Memory B cell (primary cell): Measurements from ENCODE around the gene STK16.
"Not testable (repeated sequence)": the region's sequence is repeated elsewhere in the genome, so short reads cannot be mapped to it uniquely, and the experiment has no call there.

Experiments
- ATAC-seq: fragments of 150-1000 bp; cut with Tn5 transposase; 2 replicates; pipeline ENCODE4 v1.10.0; 2021; ENCODE audit warnings: low read depth, mild to moderate bottlenecking, moderate library complexity
- DNase-seq, 2 donors: peaks; one replicate each; pipeline ENCODE4 v3.0.0; 2022; ENCODE audit warnings: low spot score in 2 of 2
- H3K27ac Mint-ChIP-seq: one replicate; pipeline ENCODE4 v1.8.0; 2022; ENCODE audit warnings: mild to moderate bottlenecking, moderate library complexity, mixed read lengths
- H3K27me3 Mint-ChIP-seq: one replicate; pipeline ENCODE4 v1.8.0; 2022; ENCODE audit warnings: mixed read lengths
- H3K36me3 Mint-ChIP-seq: one replicate; pipeline ENCODE4 v1.8.0; 2022; ENCODE audit warnings: mild to moderate bottlenecking, mixed read lengths
- H3K4me1 Mint-ChIP-seq: one replicate; pipeline ENCODE4 v1.8.0; 2022; ENCODE audit warnings: mixed read lengths
- H3K4me3 Mint-ChIP-seq: one replicate; pipeline ENCODE4 v1.8.0; 2022; ENCODE audit warnings: mild to moderate bottlenecking, moderate library complexity, mixed read lengths
- H3K9me3 Mint-ChIP-seq: one replicate; pipeline ENCODE4 v1.8.0; 2022; ENCODE audit warnings: mixed read lengths

The STK16 gene

GRCh38 chr2:219278655-219279150, 33.4 kb downstream of the STK16 start:
- Mint-ChIP-seq H3K36me3 (peaks cover 12% of the 10 kb centered on the region), H3K27ac (peak overlapping the region; percentile 97), H3K9me3 (no peaks in the 10 kb centered on the region), H3K27me3 (no peaks in the 10 kb centered on the region), H3K4me3 (peak overlapping the region; percentile 94), H3K4me1 (peaks cover 36% of the 10 kb centered on the region)
- no peak for DNase-seq
- ATAC-seq: peak; percentile 3

- H3K4me1 Mint-ChIP-seq: peaks cover 36% of the 10 kb centered on the region
Measured at GRCh38 chr2:219279151-219279915, 34.1 kb downstream of the STK16 start, which contains the start of gene DNAJB2. Gene DNAJB2 (plus strand): TSS chr2:219279366. CDS start chr2:219279834, 468 bp downstream.

GRCh38 chr2:219279916-219280516, 34.7 kb downstream of the STK16 start:
- H3K4me1 Mint-ChIP-seq: peaks cover 33% of the 10 kb centered on the region
- DNase-seq (no peak), ATAC-seq (no peak)
- H3K27me3 Mint-ChIP-seq: no peaks in the 10 kb centered on the region
- H3K4me3 Mint-ChIP-seq: peak overlapping the region; percentile 94
- H3K36me3 Mint-ChIP-seq: peaks cover 11% of the 10 kb centered on the region
- no peaks in the 10 kb centered on the region for H3K9me3 Mint-ChIP-seq
- peak overlapping the region; percentile 97 for H3K27ac Mint-ChIP-seq

More at GRCh38 chr2:219279151-219279915, 34.1 kb downstream of the STK16 start, which contains the start of gene DNAJB2:
- H3K27me3 Mint-ChIP-seq: no peaks in the 10 kb centered on the region
- peak within 1 kb of the TSS; percentile 97 for H3K27ac Mint-ChIP-seq
- H3K9me3 Mint-ChIP-seq: no peaks in the 10 kb centered on the region
- DNase-seq (peak; percentile 95 to 99), ATAC-seq (peak; percentile 71)
- H3K36me3 Mint-ChIP-seq: peaks cover 14% of the 10 kb centered on the region
- H3K4me3 Mint-ChIP-seq: peak within 1 kb of the TSS; percentile 94

- Mint-ChIP-seq H3K9me3 (no peaks in the 10 kb centered on the region), H3K27me3 (no peaks in the 10 kb centered on the region), H3K27ac (peak overlapping the region; percentile 97), H3K4me1 (peaks cover 35% of the 10 kb centered on the region), H3K4me3 (peak overlapping the region; percentile 94), H3K36me3 (peaks cover 14% of the 10 kb centered on the region)
- no peak for DNase-seq
- ATAC-seq: no peak
Measured at GRCh38 chr2:219280651-219281050, 35.4 kb downstream of the STK16 start.

- H3K27ac Mint-ChIP-seq: peak overlapping the region; percentile 97
Measured at GRCh38 chr2:219281588-219281987, 36.3 kb downstream of the STK16 start.

GRCh38 chr2:219282375-219282774, 37.1 kb downstream of the STK16 start:
- no peaks in the 10 kb centered on the region for H3K27me3 Mint-ChIP-seq
- H3K27ac Mint-ChIP-seq: peak overlapping the region; percentile 97
- H3K4me3 Mint-ChIP-seq: no peak overlapping the region
- no peaks in the 10 kb centered on the region for H3K9me3 Mint-ChIP-seq
- peaks cover 31% of the 10 kb centered on the region for H3K4me1 Mint-ChIP-seq
- ATAC-seq: no peak
- H3K36me3 Mint-ChIP-seq: peaks cover 15% of the 10 kb centered on the region
- no peak for DNase-seq

More at GRCh38 chr2:219281588-219281987, 36.3 kb downstream of the STK16 start:
- Mint-ChIP-seq H3K36me3 (peaks cover 15% of the 10 kb centered on the region), H3K27me3 (no peaks in the 10 kb centered on the region), H3K4me3 (no peak overlapping the region), H3K9me3 (no peaks in the 10 kb centered on the region), H3K4me1 (peaks cover 35% of the 10 kb centered on the region)
- DNase-seq (no peak), ATAC-seq (no peak)

GRCh38 chr2:219282943-219283581, 37.8 kb downstream of the STK16 start:
- no peak for ATAC-seq
- Mint-ChIP-seq H3K9me3 (no peaks in the 10 kb centered on the region), H3K4me1 (peaks cover 29% of the 10 kb centered on the region), H3K36me3 (peaks cover 15% of the 10 kb centered on the region), H3K27ac (peak overlapping the region; percentile 97), H3K4me3 (no peak overlapping the region), H3K27me3 (no peaks in the 10 kb centered on the region)
- DNase-seq: no peak

- Mint-ChIP-seq H3K4me1 (peaks cover 22% of the 10 kb centered on the region), H3K4me3 (no peak overlapping the region), H3K27ac (no peak overlapping the region), H3K9me3 (no peaks in the 10 kb centered on the region), H3K36me3 (peaks cover 15% of the 10 kb centered on the region), H3K27me3 (no peaks in the 10 kb centered on the region)
- ATAC-seq (no peak), DNase-seq (no peak)
Measured at GRCh38 chr2:219284501-219285372, 39.5 kb downstream of the STK16 start.

GRCh38 chr2:219285373-219285735, 40.1 kb downstream of the STK16 start:
- H3K36me3 Mint-ChIP-seq: peaks cover 15% of the 10 kb centered on the region
- no peaks in the 10 kb centered on the region for H3K9me3 Mint-ChIP-seq
- H3K27me3 Mint-ChIP-seq: no peaks in the 10 kb centered on the region
- H3K4me3 Mint-ChIP-seq: no peak overlapping the region
- no peak for DNase-seq
- peaks cover 18% of the 10 kb centered on the region for H3K4me1 Mint-ChIP-seq
- no peak overlapping the region for H3K27ac Mint-ChIP-seq
- no peak for ATAC-seq

GRCh38 chr2:219285894-219286425, 40.7 kb downstream of the STK16 start:
- Mint-ChIP-seq H3K4me1 (peaks cover 15% of the 10 kb centered on the region), H3K27ac (no peak overlapping the region), H3K4me3 (no peak overlapping the region), H3K36me3 (peaks cover 15% of the 10 kb centered on the region), H3K9me3 (no peaks in the 10 kb centered on the region), H3K27me3 (no peaks in the 10 kb centered on the region)
- no peak for ATAC-seq
- no peak for DNase-seq

GRCh38 chr2:219286436-219287115, 41.3 kb downstream of the STK16 start:
- no peak for DNase-seq

GRCh38 chr2:219287116-219287440, 41.8 kb downstream of the STK16 start:
- not testable (repeated sequence) for H3K4me3 Mint-ChIP-seq, H3K27me3 Mint-ChIP-seq, ATAC-seq, DNase-seq, H3K9me3 Mint-ChIP-seq
- Mint-ChIP-seq H3K27ac (peak overlapping the region; percentile 11), H3K4me1 (peaks cover 12% of the 10 kb centered on the region), H3K36me3 (peaks cover 12% of the 10 kb centered on the region)

More at GRCh38 chr2:219286436-219287115, 41.3 kb downstream of the STK16 start:
- Mint-ChIP-seq H3K36me3 (peaks cover 12% of the 10 kb centered on the region), H3K4me3 (no peak overlapping the region), H3K4me1 (peaks cover 12% of the 10 kb centered on the region), H3K27ac (peak overlapping the region; percentile 11), H3K9me3 (no peaks in the 10 kb centered on the region), H3K27me3 (no peaks in the 10 kb centered on the region)
- peak; percentile 26 for ATAC-seq
